K562 (cell line): Measurements from ENCODE around the gene CNTN6. TPM values are rescaled to one million over a fixed set of nuclear protein-coding genes. Genes with fewer than 3 reads are reported as not detected.

Source experiments
- ATAC-seq: fragments of 200-7000 bp; cut with Tn5 transposase; 3 replicates; pipeline ENCODE4 v1.9.1; 2020; ENCODE audit warnings: moderate library complexity
- BruUV-seq: library from RNA; stranded (reverse); fragments of 400-500 nt; replicated peaks from 2 replicates; lab custom pipeline; 2021; lab: Mats Ljungman, UMichigan
- CTCF ChIA-PET: fragments of 300-600 bp; formaldehyde crosslinking; extraction: SDS; loops from one replicate; lab custom pipeline; 2021; ENCODE audit warnings: low intra/inter-chr PET ratio; lab: Yijun Ruan, JAX
- POLR2A ChIA-PET: fragments of 300-600, 350-650 bp; sonication (Branson Sonifier 250); formaldehyde crosslinking; extraction: SDS; loops from one replicate; lab custom pipeline; 2021; ENCODE audit warnings: antibody characterized with exemption, inconsistent platforms; lab: Yijun Ruan, JAX
- DNase-seq, 4 experiments: peaks; one replicate each; pipeline versions ENCODE4 v3.0.0 to v3.0.0-alpha.2; 2011 to 2018; ENCODE audit warnings: low spot score in 3 of 4, mixed read lengths in 3 of 4; ENCODE audit errors: extremely low read depth in 1 of 4
- FAIRE-seq: peaks from 2 replicates; lab custom pipeline; 2011; peaks lifted over from hg19 to GRCh38; lab: Jason Lieb, UNC
- H2AFZ ChIP-seq: 2 replicates; pipeline ENCODE4 v1.6.0; 2011; ENCODE audit warnings: low read depth, low read length, control low read depth, inconsistent platforms
- H3K27ac ChIP-seq: fragments of 200-600 bp; 3 replicates; pipeline ENCODE4 v1.8.0; 2011; ENCODE audit warnings: low read depth, mild to moderate bottlenecking, control low read depth, inconsistent platforms, low read length, moderate library complexity, mixed read lengths; ENCODE audit errors: extremely low read depth
- H3K27me3 ChIP-seq, 2 experiments: fragments of 300-600 bp in 1 of 2; 2 replicates in 1 of 2; 3 replicates in 1 of 2; pipeline versions ENCODE4 v1.6.0 to v1.8.0; 2011; ENCODE audit warnings: inconsistent platforms in 2 of 2, low read length in 2 of 2, mild to moderate bottlenecking in 1 of 2, mixed read lengths in 1 of 2, moderate library complexity in 1 of 2; ENCODE audit not compliant: control insufficient read depth in 2 of 2, insufficient read depth in 2 of 2
- H3K36me3 ChIP-seq: fragments of 300-600 bp; 3 replicates; pipeline ENCODE4 v1.8.0; 2011; ENCODE audit warnings: mild to moderate bottlenecking, low read length, inconsistent platforms; ENCODE audit not compliant: control insufficient read depth, insufficient read depth
- H3K4me1 ChIP-seq, 2 experiments: fragments of 200-600 bp in 1 of 2; replicated peaks in 1 of 2; 2 replicates in 1 of 2; 3 replicates in 1 of 2; pipeline versions ENCODE4 v1.5.1 to v1.8.0; 2011; ENCODE audit warnings: inconsistent platforms in 2 of 2, low read length in 2 of 2, mild to moderate bottlenecking in 1 of 2, mixed read lengths in 1 of 2, moderate library complexity in 1 of 2; ENCODE audit not compliant: control insufficient read depth in 2 of 2, insufficient read depth in 2 of 2
- H3K4me2 ChIP-seq: 2 replicates; pipeline ENCODE4 v1.6.1; 2011; ENCODE audit warnings: low read length, control low read depth, inconsistent platforms, mixed read lengths; ENCODE audit not compliant: insufficient read depth
- H3K4me3 ChIP-seq: fragments of 200-600 bp; sonication (generic), shearing (Covaris generic); 2 replicates; pipeline ENCODE4 v1.5.1; 2016; ENCODE audit warnings: control low read depth, inconsistent platforms
- H3K79me2 ChIP-seq: fragments of 200-600 bp; 3 replicates; pipeline ENCODE4 v1.8.0; 2011; ENCODE audit warnings: low read length, inconsistent platforms; ENCODE audit not compliant: control insufficient read depth, insufficient read depth
- H3K9ac ChIP-seq, 2 experiments: 2 replicates each; pipeline versions ENCODE4 v1.6.0 to v1.6.1; 2011; ENCODE audit warnings: low read depth in 2 of 2, low read length in 2 of 2, control low read depth in 1 of 2, inconsistent platforms in 1 of 2, mild to moderate bottlenecking in 1 of 2, mixed read lengths in 1 of 2; ENCODE audit not compliant: insufficient read depth in 1 of 2
- H3K9me1 ChIP-seq: one replicate; pipeline ENCODE4 v1.6.0; 2011; ENCODE audit warnings: inconsistent platforms, mild to moderate bottlenecking, low read length, moderate library complexity; ENCODE audit not compliant: control insufficient read depth, insufficient read depth
- H3K9me3 ChIP-seq: replicated peaks from 2 replicates; pipeline ENCODE4 v1.5.1; 2011; ENCODE audit warnings: low read depth, low read length, inconsistent platforms; ENCODE audit not compliant: control insufficient read depth, insufficient read depth
- H4K20me1 ChIP-seq: replicated peaks from 2 replicates; pipeline ENCODE4 v1.6.1; 2011; ENCODE audit warnings: low read length, inconsistent platforms, mixed read lengths; ENCODE audit not compliant: control insufficient read depth, insufficient read depth
- DMBX1 ChIP-seq: fragments of 250-450 bp; sonication (Bioruptor Pico); IDR thresholded peaks from 2 replicates; pipeline ENCODE4 v1.8.0; 2022; ENCODE audit warnings: inconsistent platforms, mild to moderate bottlenecking, moderate library complexity, borderline replicate concordance
- HNRNPUL1 ChIP-seq: fragments of 200-400 bp; formaldehyde crosslinking; IDR thresholded peaks from 2 replicates; pipeline ENCODE4 v1.6.1; 2017; ENCODE audit warnings: low read length
- KAT7 ChIP-seq: sonication (generic); formaldehyde crosslinking; IDR thresholded peaks from 2 replicates; pipeline ENCODE4 v1.8.0; 2022; ENCODE audit warnings: missing genetic modification reagents, mild to moderate bottlenecking, borderline replicate concordance
- MEF2D ChIP-seq: conservative IDR thresholded peaks from 2 replicates; pipeline ENCODE4 v1.6.1; 2016; ENCODE audit warnings: low read depth, missing genetic modification characterization, missing compliant biosample characterization
- NR4A1 ChIP-seq, 2 experiments: fragments of 250-450 bp in 1 of 2; fragments of 450-650 bp in 1 of 2; sonication (Bioruptor Pico) in 1 of 2; IDR thresholded peaks; 2 replicates each; pipeline versions ENCODE4 v1.4.0 to v1.6.1; 2016 to 2020; ENCODE audit warnings: mild to moderate bottlenecking in 2 of 2, missing compliant biosample characterization in 1 of 2, missing genetic modification characterization in 1 of 2, moderate library complexity in 1 of 2
- POLR2A ChIP-seq: fragments of 450-650 bp; conservative IDR thresholded peaks from 2 replicates; pipeline ENCODE4 v1.6.1; 2016
- RBM17 ChIP-seq: fragments of 200-400 bp; formaldehyde crosslinking; IDR thresholded peaks from 2 replicates; pipeline ENCODE4 v1.6.1; 2017; ENCODE audit warnings: low read depth, mild to moderate bottlenecking, low read length, borderline replicate concordance
- RUNX1 ChIP-seq: sonication (generic); IDR thresholded peaks from 2 replicates; pipeline ENCODE4 v1.6.1; 2016; ENCODE audit warnings: antibody characterized with exemption, low read depth
- SIN3A ChIP-seq, 2 experiments: fragments of 150-350 bp in 1 of 2; IDR thresholded peaks; 2 replicates each; pipeline ENCODE4 v1.6.1; 2011 to 2016; ENCODE audit warnings: borderline replicate concordance in 2 of 2, low read depth in 2 of 2, low read length in 2 of 2, mild to moderate bottlenecking in 2 of 2, moderate library complexity in 2 of 2; ENCODE audit not compliant: control insufficient read depth in 1 of 2
- SNIP1 ChIP-seq: fragments of 450-650 bp; IDR thresholded peaks from 2 replicates; pipeline ENCODE4 v1.7.1; 2017; ENCODE audit warnings: low read depth, mild to moderate bottlenecking
- ZNF282 ChIP-seq: sonication (generic); formaldehyde crosslinking; IDR thresholded peaks from 2 replicates; pipeline ENCODE4 v1.8.1; 2023; ENCODE audit warnings: missing genetic modification reagents
- WGBS: fragments of 100-300 bp; shearing (Covaris generic); methylation state at CpG from one replicate; pipeline ENCODE4 v1.1.6; 2016; ENCODE audit warnings: low coverage, mixed read lengths; ENCODE audit not compliant: insufficient coverage; ENCODE audit errors: missing lambda C conversion rate; 5-methylcytosine and 5-hydroxymethylcytosine counted together
- in situ Hi-C: fragments of 300-500 bp; cut with MboI; formaldehyde crosslinking; loops from 4 replicates; pipeline ENCODE4 v1.15.0; 2018; ENCODE audit warnings: inconsistent platforms, mixed read lengths
- intact Hi-C: fragments of 100-400 bp; cut with micrococcal nuclease; formaldehyde crosslinking; loops from 2 replicates; pipeline ENCODE4 v1.14.2; 2022
- polyA plus RNA-seq, 8 experiments: library from polyadenylated mRNA; depleted of rRNA in 4 of 8; stranded (reverse) in 5 of 8; unstranded in 3 of 8; fragments of >200 nt; fragmentation: Nextera tagmentation in 2 of 8; fragmentation: Illumina TruSeq in 1 of 8; extraction: Ambion mirVana in 2 of 8; extraction: Trizol in 1 of 8; gene quantifications; 2 replicates each; pipeline versions ENCODE4 v1.2.1 to v1.2.3, GENCODE V29; 2011 to 2014; ENCODE audit warnings: inconsistent platforms in 1 of 8, missing spikeins in 1 of 8
- total RNA-seq, 7 experiments: library from RNA; depleted of rRNA in 6 of 7; stranded (reverse); fragments of >200 nt in 6 of 7; fragmentation: Illumina TruSeq in 2 of 7; extraction: Trizol in 2 of 7; gene quantifications; 2 replicates each; pipeline versions ENCODE4 v1.2.1 to v1.2.3, GENCODE V29; 2011 to 2021; ENCODE audit warnings: low replicate concordance in 1 of 7
- TF ChIP-seq, protein P1 (sequence below): sonication (generic); formaldehyde crosslinking; IDR thresholded peaks from 2 replicates; pipeline ENCODE4 v1.8.1; 2023; ENCODE audit warnings: mild to moderate bottlenecking, missing genetic modification reagents
- TF ChIP-seq, protein P2 (sequence below): fragments of 200-800 bp; sonication (Bioruptor generic); IDR thresholded peaks from 2 replicates; pipeline ENCODE4 v1.6.1; 2017; ENCODE audit warnings: missing genetic modification characterization, missing compliant biosample characterization
- TF ChIP-seq, protein P3 (sequence below): sonication (generic); formaldehyde crosslinking; IDR thresholded peaks from 2 replicates; pipeline ENCODE4 v1.8.0; 2022; ENCODE audit warnings: mild to moderate bottlenecking, missing genetic modification reagents

Gene CNTN6
- total and polyA plus RNA-seq, 9 of the 15 experiments (the other 6 are each of a cell fraction or from before 2014, with no cell fraction given), result not detected

DNA sequence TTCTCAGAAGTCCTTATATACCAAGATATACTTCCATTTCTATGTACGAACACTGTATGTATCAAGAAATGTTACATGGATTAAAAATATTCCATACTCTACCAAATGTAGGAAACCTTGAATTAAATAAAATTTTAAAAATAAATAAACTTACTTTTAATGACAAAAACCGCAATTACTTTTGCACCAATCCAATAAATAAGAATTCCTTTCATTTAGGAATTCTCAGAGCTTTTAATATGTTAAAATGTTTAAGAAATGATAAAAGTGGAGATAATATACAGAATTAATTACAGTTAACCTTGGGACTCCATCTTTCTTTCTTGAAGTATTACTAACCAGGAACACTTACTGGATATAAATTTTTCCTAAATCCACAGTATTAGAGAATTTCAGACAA, 272.7 kb downstream of the CNTN6 start:
- Histone ChIP-seq H3K36me3 (no peaks in the 10 kb centered on the region), H3K4me3 (no peak overlapping the region)
- ATAC-seq, result no peak
- no peak for DNase-seq
- no peak for TF ChIP-seq SIN3A (IDR thresholded peaks at IDR 0.05; ENCODE audit: borderline replicate concordance in 2 of 2, control insufficient read depth in 1 of 2, low read depth in 2 of 2, low read length in 2 of 2)
- no peak for TF ChIP-seq RUNX1
- TF ChIP-seq RBM17, result no peak
- TF ChIP-seq KAT7 (CRISPR knock-in tag), result no peak
- no peak for TF ChIP-seq NR4A1 (CRISPR knock-in tag; IDR thresholded peaks at IDR 0.05)
- TF ChIP-seq NR4A1 (tag; IDR thresholded peaks at IDR 0.05), result no peak
- TF ChIP-seq HNRNPUL1, result no peak
- TF ChIP-seq, all 486 proteins: peak for 0
- 3% methylated on average over 2 of the region's 2 CpGs for WGBS
- Histone ChIP-seq H3K9me3 (no peaks in the 10 kb centered on the region), H4K20me1 (no peaks in the 10 kb centered on the region), H3K9me1 (no peaks in the 10 kb centered on the region), H3K4me1 (no peaks in the 10 kb centered on the region), H3K79me2 (no peaks in the 10 kb centered on the region), H2AFZ (no peak overlapping the region), H3K27me3 (no peaks in the 10 kb centered on the region), H3K27ac (no peak overlapping the region), H3K9ac (no peak overlapping the region), H3K4me2 (no peak overlapping the region)
- ChIA-PET POLR2A (no interaction called here), CTCF (no interaction called here)
- intact Hi-C loops (no loop called here), in situ Hi-C loops (no loop called here)
- no peak for FAIRE-seq
- no TSS peak for BruUV-seq

DNA sequence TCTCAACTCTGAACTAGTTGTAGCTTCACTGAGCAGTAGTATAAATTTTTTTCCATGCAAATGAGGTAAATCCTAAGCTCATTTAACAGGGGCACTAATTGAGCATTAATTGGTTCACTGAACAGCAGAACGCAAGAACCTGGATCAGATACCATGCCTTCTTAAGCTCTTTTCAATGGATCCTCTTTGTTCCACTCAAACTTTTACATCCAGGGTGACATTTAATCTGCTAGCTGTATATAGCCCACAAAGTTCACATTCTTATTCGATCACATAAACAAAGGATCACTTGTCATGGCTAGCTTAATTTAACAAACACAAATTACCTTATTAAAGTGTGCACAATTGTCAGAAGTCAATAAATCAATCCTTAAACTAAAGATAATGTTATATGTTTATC, 281.6 kb downstream of the CNTN6 start:
- no peaks in the 10 kb centered on the region for H3K9me3 ChIP-seq
- CTCF ChIA-PET, result no interaction called here
- TF ChIP-seq POLR2A, result no peak
- TF ChIP-seq MEF2D, result no peak
- TF ChIP-seq, protein P1, sequence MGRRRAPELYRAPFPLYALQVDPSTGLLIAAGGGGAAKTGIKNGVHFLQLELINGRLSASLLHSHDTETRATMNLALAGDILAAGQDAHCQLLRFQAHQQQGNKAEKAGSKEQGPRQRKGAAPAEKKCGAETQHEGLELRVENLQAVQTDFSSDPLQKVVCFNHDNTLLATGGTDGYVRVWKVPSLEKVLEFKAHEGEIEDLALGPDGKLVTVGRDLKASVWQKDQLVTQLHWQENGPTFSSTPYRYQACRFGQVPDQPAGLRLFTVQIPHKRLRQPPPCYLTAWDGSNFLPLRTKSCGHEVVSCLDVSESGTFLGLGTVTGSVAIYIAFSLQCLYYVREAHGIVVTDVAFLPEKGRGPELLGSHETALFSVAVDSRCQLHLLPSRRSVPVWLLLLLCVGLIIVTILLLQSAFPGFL (CRISPR knock-in tag), result no peak
- no peak for TF ChIP-seq ZNF282 (CRISPR knock-in tag)
- TF ChIP-seq, protein P2, sequence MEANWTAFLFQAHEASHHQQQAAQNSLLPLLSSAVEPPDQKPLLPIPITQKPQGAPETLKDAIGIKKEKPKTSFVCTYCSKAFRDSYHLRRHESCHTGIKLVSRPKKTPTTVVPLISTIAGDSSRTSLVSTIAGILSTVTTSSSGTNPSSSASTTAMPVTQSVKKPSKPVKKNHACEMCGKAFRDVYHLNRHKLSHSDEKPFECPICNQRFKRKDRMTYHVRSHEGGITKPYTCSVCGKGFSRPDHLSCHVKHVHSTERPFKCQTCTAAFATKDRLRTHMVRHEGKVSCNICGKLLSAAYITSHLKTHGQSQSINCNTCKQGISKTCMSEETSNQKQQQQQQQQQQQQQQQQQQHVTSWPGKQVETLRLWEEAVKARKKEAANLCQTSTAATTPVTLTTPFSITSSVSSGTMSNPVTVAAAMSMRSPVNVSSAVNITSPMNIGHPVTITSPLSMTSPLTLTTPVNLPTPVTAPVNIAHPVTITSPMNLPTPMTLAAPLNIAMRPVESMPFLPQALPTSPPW (CRISPR knock-in tag), result no peak
- TF ChIP-seq SNIP1, result no peak
- TF ChIP-seq, protein P3, sequence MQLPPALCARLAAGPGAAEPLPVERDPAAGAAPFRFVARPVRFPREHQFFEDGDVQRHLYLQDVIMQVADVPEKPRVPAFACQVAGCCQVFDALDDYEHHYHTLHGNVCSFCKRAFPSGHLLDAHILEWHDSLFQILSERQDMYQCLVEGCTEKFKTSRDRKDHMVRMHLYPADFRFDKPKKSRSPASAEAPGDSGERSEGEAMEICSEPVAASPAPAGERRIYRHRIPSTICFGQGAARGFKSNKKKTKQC (CRISPR knock-in tag), result no peak
- TF ChIP-seq DMBX1 (CRISPR knock-in tag), result no peak

More for the DNA sequence above, 281.6 kb downstream of the CNTN6 start:
- Histone ChIP-seq H3K4me3 (no peak overlapping the region), H4K20me1 (no peaks in the 10 kb centered on the region), H3K4me2 (no peak overlapping the region), H3K9ac (no peak overlapping the region), H3K9me1 (no peaks in the 10 kb centered on the region), H3K79me2 (no peaks in the 10 kb centered on the region), H2AFZ (no peak overlapping the region), H3K27me3 (no peaks in the 10 kb centered on the region), H3K27ac (no peak overlapping the region), H3K36me3 (no peaks in the 10 kb centered on the region), H3K4me1 (no peaks in the 10 kb centered on the region)
- WGBS, result 0% methylated on average over 2 of the region's 2 CpGs
- POLR2A ChIA-PET, result no interaction called here
- intact Hi-C loops (no loop called here), in situ Hi-C loops (no loop called here)
- FAIRE-seq (no peak), DNase-seq (no peak), ATAC-seq (no peak)
- BruUV-seq, result no TSS peak
